OCI-LY3 (cell line): ENCODE results near the gene KRTCAP2.

ENCODE experiments used
- H2AFZ ChIP-seq: fragments of 200-600, 300-600 bp; shearing (Covaris generic); 2 replicates; pipeline ENCODE4 v1.6.0; 2014; ENCODE audit warnings: antibody characterized with exemption, low read depth, low read length
- H3K27ac ChIP-seq: fragments of 200-600, 300-600 bp; sonication (generic); 2 replicates; pipeline ENCODE4 v1.5.1; 2014; ENCODE audit warnings: mild to moderate bottlenecking, low read length, moderate library complexity, mixed read lengths
- H3K27me3 ChIP-seq: fragments of 200-600, 300-600 bp; sonication (generic); 2 replicates; pipeline ENCODE4 v1.6.1; 2014; ENCODE audit warnings: low read depth, low read length, mixed read lengths
- H3K36me3 ChIP-seq: fragments of 200-600, 300-600 bp; sonication (generic); replicated peaks from 2 replicates; pipeline ENCODE3; 2014; ENCODE audit warnings: low read depth, low read length, mixed read lengths
- H3K4me1 ChIP-seq: fragments of 300-600, 200-600 bp; sonication (generic); 2 replicates; pipeline ENCODE4 v1.6.1; 2014; ENCODE audit warnings: low read length, mixed read lengths
- H3K4me2 ChIP-seq: fragments of 200-600, 300-600 bp; sonication (generic); 2 replicates; pipeline ENCODE4 v1.6.1; 2014; ENCODE audit warnings: low read length, mixed read lengths
- H3K4me3 ChIP-seq: fragments of 300-600, 200-600 bp; sonication (generic); 2 replicates; pipeline ENCODE4 v1.5.1; 2014; ENCODE audit warnings: antibody characterized with exemption, mild to moderate bottlenecking, low read length, moderate library complexity
- H3K79me2 ChIP-seq: fragments of 300-600, 200-600 bp; shearing (Covaris generic); 2 replicates; pipeline ENCODE4 v1.6.1; 2014; ENCODE audit warnings: mild to moderate bottlenecking, low read length, mixed read lengths
- H3K9ac ChIP-seq: fragments of 300-600, 200-600 bp; shearing (Covaris generic); 2 replicates; pipeline ENCODE4 v1.6.0; 2014; ENCODE audit warnings: mild to moderate bottlenecking, low read length, moderate library complexity
- H3K9me3 ChIP-seq: fragments of 200-600, 300-600 bp; shearing (Covaris generic); 2 replicates; pipeline ENCODE4 v1.6.1; 2014; ENCODE audit warnings: low read length, mixed read lengths; ENCODE audit not compliant: insufficient read depth
- H4K20me1 ChIP-seq: fragments of 200-600, 300-600 bp; sonication (generic); 2 replicates; pipeline ENCODE4 v1.6.1; 2016; ENCODE audit warnings: low read length, mixed read lengths; ENCODE audit not compliant: insufficient read depth
- EZH2phosphoT487 ChIP-seq: fragments of 200-600 bp; shearing (Covaris generic); IDR thresholded peaks from 2 replicates; pipeline ENCODE4 v1.6.1; 2018; ENCODE audit warnings: antibody characterized with exemption, mixed run types, low read depth
- TF ChIP-seq, protein P1 (sequence below): fragments of 200-600, 300-600 bp; sonication (generic); IDR thresholded peaks from 2 replicates; pipeline ENCODE4 v1.5.1; 2014; ENCODE audit warnings: antibody characterized with exemption, low read length, low read depth

Gene KRTCAP2

DNA sequence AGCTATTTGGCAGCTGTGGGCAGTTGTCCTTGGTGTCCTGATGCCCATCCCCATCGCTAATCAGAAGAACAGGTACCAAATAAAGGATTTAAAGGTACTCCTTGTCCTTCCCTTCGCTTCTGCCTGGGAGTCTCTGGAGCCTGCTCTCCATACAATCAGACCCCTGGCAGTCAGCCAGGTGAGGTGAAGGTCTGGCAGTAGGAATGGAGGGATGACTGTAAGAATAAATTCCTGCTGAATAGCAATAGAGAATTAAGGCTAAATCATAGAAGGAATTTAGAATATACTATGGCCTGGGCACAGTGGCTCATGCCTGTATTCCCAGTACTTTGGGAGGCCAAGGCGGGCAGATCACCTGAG, 25.4 kb upstream of the KRTCAP2 start:
- Histone ChIP-seq H3K27ac (no peak overlapping the region), H2AFZ (no peak overlapping the region), H3K4me2 (no peak overlapping the region), H3K79me2 (no peaks in the 10 kb centered on the region), H3K36me3 (no peaks in the 10 kb centered on the region), H3K9me3 (no peaks in the 10 kb centered on the region), H3K27me3 (no peaks in the 10 kb centered on the region), H3K9ac (no peak overlapping the region), H3K4me1 (peaks cover 15% of the 10 kb centered on the region), H4K20me1 (no peaks in the 10 kb centered on the region), H3K4me3 (no peak overlapping the region)
- no peak for TF ChIP-seq EZH2phosphoT487
- TF ChIP-seq, protein P1, sequence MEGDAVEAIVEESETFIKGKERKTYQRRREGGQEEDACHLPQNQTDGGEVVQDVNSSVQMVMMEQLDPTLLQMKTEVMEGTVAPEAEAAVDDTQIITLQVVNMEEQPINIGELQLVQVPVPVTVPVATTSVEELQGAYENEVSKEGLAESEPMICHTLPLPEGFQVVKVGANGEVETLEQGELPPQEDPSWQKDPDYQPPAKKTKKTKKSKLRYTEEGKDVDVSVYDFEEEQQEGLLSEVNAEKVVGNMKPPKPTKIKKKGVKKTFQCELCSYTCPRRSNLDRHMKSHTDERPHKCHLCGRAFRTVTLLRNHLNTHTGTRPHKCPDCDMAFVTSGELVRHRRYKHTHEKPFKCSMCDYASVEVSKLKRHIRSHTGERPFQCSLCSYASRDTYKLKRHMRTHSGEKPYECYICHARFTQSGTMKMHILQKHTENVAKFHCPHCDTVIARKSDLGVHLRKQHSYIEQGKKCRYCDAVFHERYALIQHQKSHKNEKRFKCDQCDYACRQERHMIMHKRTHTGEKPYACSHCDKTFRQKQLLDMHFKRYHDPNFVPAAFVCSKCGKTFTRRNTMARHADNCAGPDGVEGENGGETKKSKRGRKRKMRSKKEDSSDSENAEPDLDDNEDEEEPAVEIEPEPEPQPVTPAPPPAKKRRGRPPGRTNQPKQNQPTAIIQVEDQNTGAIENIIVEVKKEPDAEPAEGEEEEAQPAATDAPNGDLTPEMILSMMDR, result no peak

DNA sequence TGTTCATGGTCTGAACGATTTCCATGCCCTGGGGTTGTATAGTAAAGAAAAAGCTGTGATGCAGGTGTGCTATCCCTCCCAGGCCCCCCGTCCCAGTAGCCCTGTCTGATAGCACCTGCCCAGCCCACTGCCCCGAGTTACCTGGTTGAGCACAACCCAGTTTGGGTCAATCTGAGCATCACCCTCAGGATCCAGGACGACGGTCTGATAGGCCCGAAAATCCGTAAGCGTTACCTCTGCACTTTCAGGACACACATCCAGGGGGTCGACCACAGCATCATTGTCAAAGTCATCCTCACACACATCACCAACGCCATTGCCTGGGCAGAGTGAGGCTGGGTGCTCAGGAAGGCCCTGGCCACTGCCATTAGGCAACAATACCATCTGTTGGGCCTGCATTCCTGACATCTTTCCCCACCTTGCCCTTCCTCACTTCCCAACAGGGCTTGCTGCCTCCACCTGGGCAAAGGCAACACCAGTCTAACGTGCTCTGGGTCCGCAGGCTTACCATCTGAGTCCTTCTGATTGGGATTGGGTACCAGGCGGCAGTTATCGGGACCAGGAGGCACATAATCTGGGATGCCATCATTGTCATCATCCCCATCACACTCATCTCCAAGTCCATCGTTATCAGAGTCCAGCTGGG, 24.9 kb upstream of the KRTCAP2 start:
- TF ChIP-seq EZH2phosphoT487, result no peak
- TF ChIP-seq, protein P1, result no peak
- H3K27ac ChIP-seq, result no peak overlapping the region
- no peak overlapping the region for H3K4me2 ChIP-seq
- H4K20me1 ChIP-seq, result no peaks in the 10 kb centered on the region
- peaks cover 17% of the 10 kb centered on the region for H3K4me1 ChIP-seq
- H3K36me3 ChIP-seq, result no peaks in the 10 kb centered on the region
- no peak overlapping the region for H3K9ac ChIP-seq
- H3K4me3 ChIP-seq, result no peak overlapping the region
- no peak overlapping the region for H2AFZ ChIP-seq
- H3K79me2 ChIP-seq, result no peaks in the 10 kb centered on the region
- no peaks in the 10 kb centered on the region for H3K27me3 ChIP-seq
- no peaks in the 10 kb centered on the region for H3K9me3 ChIP-seq

DNA sequence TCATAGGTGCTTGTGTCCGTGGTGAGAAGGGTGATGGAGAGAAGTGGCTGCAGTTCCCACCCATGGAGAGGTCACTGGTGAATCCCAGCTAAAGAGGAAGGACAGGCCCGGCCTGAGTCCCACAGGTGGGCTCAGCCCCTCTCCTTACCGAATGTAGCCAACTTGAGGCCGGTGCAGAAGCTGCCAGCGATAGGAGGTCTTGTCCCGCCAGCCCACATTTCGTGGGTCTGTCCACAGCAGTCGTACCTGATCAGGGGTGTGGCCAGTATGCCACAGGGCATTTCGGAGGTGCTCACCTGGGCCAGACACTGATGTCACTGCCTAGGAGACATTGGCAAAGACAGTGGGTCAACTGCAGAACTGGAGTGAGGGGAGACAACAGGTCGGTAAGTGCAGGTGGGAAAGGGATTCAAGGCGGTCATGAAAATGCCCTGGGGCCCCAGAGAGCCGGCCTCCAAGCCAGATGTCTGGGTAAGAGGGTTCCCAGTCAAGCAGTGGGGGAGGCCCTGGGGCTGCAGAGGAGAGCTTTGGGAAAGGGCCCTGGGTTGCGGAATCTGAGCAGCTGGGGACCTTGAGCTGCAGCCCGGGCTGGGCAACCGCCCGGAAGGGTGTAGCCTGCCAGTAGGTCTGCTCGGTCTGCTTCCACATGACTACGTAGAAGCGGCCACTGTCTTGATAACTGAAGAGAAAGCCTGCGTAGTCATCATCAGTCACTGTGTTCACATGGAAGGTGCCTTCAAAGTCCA, 24.0 kb upstream of the KRTCAP2 start:
- Histone ChIP-seq H3K27ac (no peak overlapping the region), H3K9ac (no peak overlapping the region), H3K79me2 (no peaks in the 10 kb centered on the region), H3K27me3 (no peaks in the 10 kb centered on the region), H3K36me3 (no peaks in the 10 kb centered on the region), H2AFZ (no peak overlapping the region), H3K4me1 (peaks cover 24% of the 10 kb centered on the region), H3K4me2 (no peak overlapping the region), H3K9me3 (no peaks in the 10 kb centered on the region), H4K20me1 (no peaks in the 10 kb centered on the region), H3K4me3 (no peak overlapping the region)
- TF ChIP-seq, protein P1, result no peak
- no peak for TF ChIP-seq EZH2phosphoT487

DNA sequence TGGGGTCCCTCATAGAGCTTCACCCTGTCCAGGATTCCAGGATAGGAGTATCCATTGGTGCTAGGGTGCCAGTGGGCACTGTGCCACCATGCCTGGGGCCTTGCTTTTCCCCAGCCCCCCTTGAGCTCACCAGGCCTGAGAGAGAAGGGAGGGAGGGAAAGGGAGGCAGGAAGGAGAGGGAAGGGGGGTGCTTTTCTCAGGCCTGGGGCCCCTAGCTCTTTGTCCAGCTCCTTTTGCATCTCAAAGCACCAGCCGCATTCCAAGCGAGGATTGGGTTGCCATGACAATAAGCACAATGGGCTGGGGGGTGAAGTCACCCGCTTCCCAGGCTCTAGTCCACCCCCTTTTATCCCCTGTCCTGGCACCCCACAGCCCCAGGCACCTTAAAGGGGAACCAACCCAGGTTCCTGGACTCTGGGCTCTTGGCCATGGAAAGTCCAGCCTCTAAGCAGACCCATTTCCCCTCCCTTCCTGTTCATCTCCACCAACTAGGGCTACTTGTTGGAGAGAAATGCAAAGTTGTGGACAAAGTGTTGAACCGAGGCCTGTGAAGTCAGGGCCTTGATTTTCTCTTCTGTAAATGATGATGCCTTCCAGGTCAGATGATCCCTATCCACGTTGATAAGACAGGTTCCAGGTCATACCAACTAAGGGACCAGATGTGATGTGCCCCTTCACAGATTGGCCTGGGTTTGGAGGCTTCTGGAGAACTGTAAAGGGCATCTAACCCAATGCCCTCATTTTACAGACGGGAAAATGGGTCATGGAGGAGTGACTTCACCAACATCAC, 23.2 kb upstream of the KRTCAP2 start:
- Histone ChIP-seq H3K36me3 (no peaks in the 10 kb centered on the region), H2AFZ (no peak overlapping the region), H3K4me3 (no peak overlapping the region; the same call in 1 of the 2 replicates), H3K27ac (no peak overlapping the region), H3K27me3 (no peaks in the 10 kb centered on the region), H3K4me2 (no peak overlapping the region; the same call in 1 of the 2 replicates), H3K9me3 (no peaks in the 10 kb centered on the region), H3K79me2 (no peaks in the 10 kb centered on the region), H3K9ac (no peak overlapping the region), H3K4me1 (peaks cover 24% of the 10 kb centered on the region), H4K20me1 (no peaks in the 10 kb centered on the region)
- no peak for TF ChIP-seq EZH2phosphoT487
- TF ChIP-seq, protein P1, result no peak
